Activated B cell treated with CpG ODN at 0.5 μM for 24 hours (primary cell): ENCODE measurements around the gene L3MBTL1. TPM values are rescaled to one million over a fixed set of nuclear protein-coding genes. Genes with fewer than 3 reads are reported as not detected.

ENCODE experiments used
- ATAC-seq: fragments of 200-7000 bp; cut with Tn5 transposase; one replicate; pipeline ENCODE4 v1.10.0; 2021; ENCODE audit warnings: low read depth, mild to moderate bottlenecking, moderate library complexity
- CTCF ChIA-PET: fragments of 350-600 bp; sonication (Branson Sonifier 250); formaldehyde crosslinking; loops from one replicate; lab custom pipeline; 2021; ENCODE audit warnings: antibody characterized with exemption; lab: Charles Lee
- POLR2A ChIA-PET: fragments of 350-600 bp; sonication (Branson Sonifier 250); formaldehyde crosslinking; loops from one replicate; lab custom pipeline; 2021; ENCODE audit warnings: antibody characterized with exemption; lab: Charles Lee
- DNase-seq: peaks from one replicate; pipeline ENCODE4 v3.0.0; 2022
- H3K27ac Mint-ChIP-seq: one replicate; pipeline ENCODE4 v1.8.0; 2020; ENCODE audit warnings: mixed read lengths
- H3K27me3 Mint-ChIP-seq: one replicate; pipeline ENCODE4 v1.8.0; 2021; ENCODE audit warnings: mixed read lengths
- H3K36me3 Mint-ChIP-seq: one replicate; pipeline ENCODE4 v1.8.0; 2021; ENCODE audit warnings: low read depth, mixed read lengths
- H3K4me1 Mint-ChIP-seq: one replicate; pipeline ENCODE4 v1.8.0; 2021; ENCODE audit warnings: mixed read lengths
- H3K4me3 Mint-ChIP-seq: one replicate; pipeline ENCODE4 v1.8.0; 2020; ENCODE audit warnings: mild to moderate bottlenecking, mixed read lengths
- H3K9me3 Mint-ChIP-seq: one replicate; pipeline ENCODE4 v1.8.0; 2020; ENCODE audit warnings: mixed read lengths
- intact Hi-C: fragments of 100-400 bp; cut with micrococcal nuclease; formaldehyde crosslinking; loops from one replicate; pipeline ENCODE4 v1.15.1; 2024
- total RNA-seq: library from RNA; stranded (reverse); gene quantifications from 2 replicates; pipeline ENCODE4 v1.2.3, GENCODE V29; 2022
- TF ChIP-seq, protein P1 (sequence below): fragments of 200-600 bp; IDR thresholded peaks from one replicate; pipeline ENCODE4 v1.8.0; 2022; ENCODE audit warnings: antibody characterized with exemption, mild to moderate bottlenecking

The L3MBTL1 gene
- total RNA-seq, 1 donor from 2014 or later: 22.5 TPM

- no peak for ATAC-seq
- Mint-ChIP-seq H3K27ac (no peak overlapping the region), H3K27me3 (no peaks in the 10 kb centered on the region), H3K4me3 (no peak overlapping the region), H3K4me1 (no peaks in the 10 kb centered on the region), H3K36me3 (peaks cover 19% of the 10 kb centered on the region), H3K9me3 (peaks cover 4% of the 10 kb centered on the region)
- TF ChIP-seq, protein P1, sequence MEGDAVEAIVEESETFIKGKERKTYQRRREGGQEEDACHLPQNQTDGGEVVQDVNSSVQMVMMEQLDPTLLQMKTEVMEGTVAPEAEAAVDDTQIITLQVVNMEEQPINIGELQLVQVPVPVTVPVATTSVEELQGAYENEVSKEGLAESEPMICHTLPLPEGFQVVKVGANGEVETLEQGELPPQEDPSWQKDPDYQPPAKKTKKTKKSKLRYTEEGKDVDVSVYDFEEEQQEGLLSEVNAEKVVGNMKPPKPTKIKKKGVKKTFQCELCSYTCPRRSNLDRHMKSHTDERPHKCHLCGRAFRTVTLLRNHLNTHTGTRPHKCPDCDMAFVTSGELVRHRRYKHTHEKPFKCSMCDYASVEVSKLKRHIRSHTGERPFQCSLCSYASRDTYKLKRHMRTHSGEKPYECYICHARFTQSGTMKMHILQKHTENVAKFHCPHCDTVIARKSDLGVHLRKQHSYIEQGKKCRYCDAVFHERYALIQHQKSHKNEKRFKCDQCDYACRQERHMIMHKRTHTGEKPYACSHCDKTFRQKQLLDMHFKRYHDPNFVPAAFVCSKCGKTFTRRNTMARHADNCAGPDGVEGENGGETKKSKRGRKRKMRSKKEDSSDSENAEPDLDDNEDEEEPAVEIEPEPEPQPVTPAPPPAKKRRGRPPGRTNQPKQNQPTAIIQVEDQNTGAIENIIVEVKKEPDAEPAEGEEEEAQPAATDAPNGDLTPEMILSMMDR: no peak
- ChIA-PET POLR2A (no interaction called here), CTCF (no interaction called here)
- intact Hi-C loops: no loop called here
- DNase-seq: no peak
Observed at GRCh38 chr20:43544501-43544900, 37.0 kb downstream of the L3MBTL1 start.

- peaks cover 4% of the 10 kb centered on the region for H3K9me3 Mint-ChIP-seq
- no peaks in the 10 kb centered on the region for H3K27me3 Mint-ChIP-seq
- no peaks in the 10 kb centered on the region for H3K4me1 Mint-ChIP-seq
- ChIA-PET CTCF (interaction anchor here (1.0 to 1.2 kb wide), 2 partner anchors 8 to 146 kb away, joined by 3 to 4 read pairs; no protein-coding TSS in a partner anchor), POLR2A (no interaction called here)
- H3K36me3 Mint-ChIP-seq: peaks cover 19% of the 10 kb centered on the region
- TF ChIP-seq, protein P1: no peak
- no peak overlapping the region for H3K4me3 Mint-ChIP-seq
- DNase-seq (no peak), ATAC-seq (no peak)
- no peak overlapping the region for H3K27ac Mint-ChIP-seq
- intact Hi-C loops: no loop called here
Observed at GRCh38 chr20:43545837-43546578, 38.5 kb downstream of the L3MBTL1 start.

DNA sequence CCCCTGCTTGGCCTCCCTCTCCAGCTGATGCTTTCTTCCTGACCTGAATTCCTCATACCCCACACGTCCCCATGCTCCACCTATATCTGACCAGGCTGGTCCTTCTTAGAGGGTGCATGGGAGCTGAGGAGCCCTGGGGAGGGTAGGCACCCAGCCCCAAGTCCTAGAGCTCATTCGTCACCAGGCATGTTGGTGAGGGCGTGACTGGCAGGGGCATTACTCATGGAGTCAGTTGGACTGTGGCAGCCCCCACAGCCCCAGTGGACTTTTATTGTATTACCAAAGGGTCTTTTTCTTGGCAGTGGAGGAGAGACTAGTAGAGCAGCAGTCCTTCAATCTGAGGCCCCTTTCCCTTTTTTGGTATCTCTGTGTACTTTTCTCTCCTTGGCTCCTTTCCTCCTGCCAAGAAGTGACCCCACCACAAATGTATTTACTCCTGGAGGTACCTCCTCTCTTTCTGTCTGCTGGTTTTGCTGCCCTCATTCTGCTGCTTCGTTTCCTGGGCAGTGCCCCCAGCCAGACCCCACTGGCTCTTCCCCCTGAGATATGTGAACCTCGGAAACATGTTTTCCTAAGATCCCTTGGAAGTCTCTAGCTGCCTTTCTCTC is 40.9 kb downstream of the L3MBTL1 start:
- Mint-ChIP-seq H3K36me3 (peaks cover 19% of the 10 kb centered on the region), H3K27me3 (no peaks in the 10 kb centered on the region), H3K9me3 (peaks cover 4% of the 10 kb centered on the region), H3K4me1 (no peaks in the 10 kb centered on the region), H3K4me3 (no peak overlapping the region), H3K27ac (no peak overlapping the region)
- TF ChIP-seq, protein P1: no peak
- intact Hi-C loops: no loop called here
- no peak for DNase-seq
- ChIA-PET POLR2A (no interaction called here), CTCF (interaction anchor here (1.0 kb wide), 1 partner anchor 10 kb away, joined by 3 read pairs; no protein-coding TSS in a partner anchor)
- no peak for ATAC-seq

GRCh38 chr20:43549416-43550065 is 42.0 kb downstream of the L3MBTL1 start:
- TF ChIP-seq, protein P1: no peak
- Mint-ChIP-seq H3K27ac (no peak overlapping the region), H3K27me3 (no peaks in the 10 kb centered on the region), H3K4me1 (no peaks in the 10 kb centered on the region), H3K36me3 (peaks cover 16% of the 10 kb centered on the region), H3K4me3 (no peak overlapping the region), H3K9me3 (peaks cover 4% of the 10 kb centered on the region)
- no peak for ATAC-seq
- CTCF ChIA-PET: interaction anchor here (0.8 kb wide), 1 partner anchor 12 kb away, joined by 3 read pairs; no protein-coding TSS in a partner anchor
- DNase-seq: no peak
- POLR2A ChIA-PET: interaction anchor here (0.6 kb wide), 1 partner anchor 26 kb away, joined by 5 read pairs; no protein-coding TSS in a partner anchor
- intact Hi-C loops: no loop called here

- CTCF ChIA-PET: interaction anchor here (0.8 kb wide), 1 partner anchor 12 kb away, joined by 3 read pairs; no protein-coding TSS in a partner anchor
- ATAC-seq: no peak
Observed at GRCh38 chr20:43550456-43550855, 43.0 kb downstream of the L3MBTL1 start.

More at GRCh38 chr20:43550456-43550855, 43.0 kb downstream of the L3MBTL1 start:
- Mint-ChIP-seq H3K9me3 (peaks cover 4% of the 10 kb centered on the region), H3K4me3 (no peak overlapping the region), H3K4me1 (no peaks in the 10 kb centered on the region), H3K27me3 (no peaks in the 10 kb centered on the region), H3K36me3 (peaks cover 16% of the 10 kb centered on the region), H3K27ac (no peak overlapping the region)
- intact Hi-C loops: no loop called here
- DNase-seq: no peak
- POLR2A ChIA-PET: no interaction called here
- TF ChIP-seq, protein P1: no peak
